Measurements from ENCODE around the gene RNF207. TPM values are rescaled to one million over a fixed set of nuclear protein-coding genes. Genes with fewer than 3 reads are reported as not detected.

RNF207 gene
- total RNA-seq, 1 experiment from 2014 or later: 115 TPM

DNA sequence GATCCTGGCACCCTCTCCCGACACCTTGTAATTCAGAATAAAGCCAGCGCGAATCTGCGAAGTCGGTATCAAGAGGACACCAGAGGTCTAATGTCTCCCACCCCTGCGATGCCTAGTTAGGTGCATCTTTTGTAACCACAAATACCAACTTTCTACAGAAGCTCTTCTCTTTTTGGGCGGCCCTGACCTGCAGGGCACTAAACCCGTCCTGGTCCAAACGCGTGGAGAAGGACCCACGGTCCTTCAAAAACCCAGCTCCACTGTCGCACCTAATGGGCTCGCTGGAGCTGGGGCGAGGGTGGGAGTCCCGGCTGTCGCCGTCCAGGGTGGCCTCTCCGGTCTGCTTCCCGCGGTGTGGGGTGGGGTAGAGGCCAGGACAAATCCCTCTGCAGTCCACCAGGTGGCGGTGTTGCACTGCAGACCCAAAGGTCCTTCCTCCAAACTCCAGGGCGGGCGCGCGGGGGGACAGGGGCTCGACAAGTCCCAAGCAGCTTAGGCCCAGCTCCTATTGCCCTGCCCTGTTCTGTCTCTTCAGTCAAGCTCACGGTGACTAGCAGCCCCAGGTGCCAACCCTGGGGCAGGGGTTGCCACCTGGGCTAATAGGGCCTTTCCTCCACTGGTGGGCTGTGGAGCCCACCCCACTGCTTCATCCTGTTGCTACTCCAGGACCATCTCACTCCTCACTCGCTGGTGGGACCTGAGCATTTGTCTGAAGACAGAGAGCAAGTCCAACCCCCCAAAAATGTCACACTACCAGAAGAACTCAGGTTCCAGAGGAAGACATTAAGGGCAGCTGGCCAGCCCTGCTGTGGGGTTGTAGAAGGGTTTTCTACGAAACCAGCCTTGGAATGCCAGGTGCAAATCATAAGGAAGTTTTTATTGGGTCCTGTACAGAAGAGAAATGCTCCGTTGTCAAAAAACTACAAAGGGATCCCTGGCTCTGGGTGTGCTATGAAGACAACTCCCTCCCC is 40.9 kb downstream of the RNF207 start:
- no peaks in the 10 kb centered on the region for H3K36me3 ChIP-seq (ENCODE audit: control insufficient read depth, insufficient read depth, low read length)
- no peaks in the 10 kb centered on the region for H3K9me3 ChIP-seq (ENCODE audit: control insufficient read depth, insufficient read depth, low read depth, low read length)
- BruUV-seq (replicated peaks): no TSS peak
- in situ Hi-C loops (cut with HindIII; ENCODE audit: low pct_unique_long_range_greater_than_20kb, low sequenced_read_pairs) (no loop called here), intact Hi-C loops (cut with micrococcal nuclease; ENCODE audit: unreplicated experiment) (loop anchor here (1.0 to 5.0 kb wide), 3 partner anchors 97 to 231 kb away; no protein-coding TSS in a partner anchor)
- peak; percentile 51 for DNase-seq (ENCODE audit: low read depth, low spot score)
- no peaks in the 10 kb centered on the region; the same call in 1 of the 2 replicates for H3K27me3 ChIP-seq (ENCODE audit: control insufficient read depth, insufficient read depth, low read length)
- CTCF ChIA-PET: interaction anchor here (0.6 to 3.3 kb wide), 12 partner anchors 9 to 276 kb away, joined by 3 to 29 read pairs (median 4); no protein-coding TSS in a partner anchor
- POLR2A ChIA-PET: interaction anchor here (0.6 kb wide), 2 partner anchors 42 to 687 kb away, joined by 3 read pairs; no protein-coding TSS in a partner anchor
- peak overlapping the region; percentile 48 to 64 for H3K4me3 ChIP-seq (ENCODE audit: low read depth in 2 of 2, low read length in 2 of 2)
- TF ChIP-seq TCF7L2 (IDR thresholded peaks at IDR 0.05; ENCODE audit: low read depth, low read length) (no peak), SIN3A (IDR thresholded peaks at IDR 0.05; ENCODE audit: borderline replicate concordance, insufficient read depth, low read depth, low read length) (no peak)
- TF ChIP-seq, protein P1, sequence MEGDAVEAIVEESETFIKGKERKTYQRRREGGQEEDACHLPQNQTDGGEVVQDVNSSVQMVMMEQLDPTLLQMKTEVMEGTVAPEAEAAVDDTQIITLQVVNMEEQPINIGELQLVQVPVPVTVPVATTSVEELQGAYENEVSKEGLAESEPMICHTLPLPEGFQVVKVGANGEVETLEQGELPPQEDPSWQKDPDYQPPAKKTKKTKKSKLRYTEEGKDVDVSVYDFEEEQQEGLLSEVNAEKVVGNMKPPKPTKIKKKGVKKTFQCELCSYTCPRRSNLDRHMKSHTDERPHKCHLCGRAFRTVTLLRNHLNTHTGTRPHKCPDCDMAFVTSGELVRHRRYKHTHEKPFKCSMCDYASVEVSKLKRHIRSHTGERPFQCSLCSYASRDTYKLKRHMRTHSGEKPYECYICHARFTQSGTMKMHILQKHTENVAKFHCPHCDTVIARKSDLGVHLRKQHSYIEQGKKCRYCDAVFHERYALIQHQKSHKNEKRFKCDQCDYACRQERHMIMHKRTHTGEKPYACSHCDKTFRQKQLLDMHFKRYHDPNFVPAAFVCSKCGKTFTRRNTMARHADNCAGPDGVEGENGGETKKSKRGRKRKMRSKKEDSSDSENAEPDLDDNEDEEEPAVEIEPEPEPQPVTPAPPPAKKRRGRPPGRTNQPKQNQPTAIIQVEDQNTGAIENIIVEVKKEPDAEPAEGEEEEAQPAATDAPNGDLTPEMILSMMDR (IDR thresholded peaks at IDR 0.05): peak; percentile 94
- TF ChIP-seq, protein P2, sequence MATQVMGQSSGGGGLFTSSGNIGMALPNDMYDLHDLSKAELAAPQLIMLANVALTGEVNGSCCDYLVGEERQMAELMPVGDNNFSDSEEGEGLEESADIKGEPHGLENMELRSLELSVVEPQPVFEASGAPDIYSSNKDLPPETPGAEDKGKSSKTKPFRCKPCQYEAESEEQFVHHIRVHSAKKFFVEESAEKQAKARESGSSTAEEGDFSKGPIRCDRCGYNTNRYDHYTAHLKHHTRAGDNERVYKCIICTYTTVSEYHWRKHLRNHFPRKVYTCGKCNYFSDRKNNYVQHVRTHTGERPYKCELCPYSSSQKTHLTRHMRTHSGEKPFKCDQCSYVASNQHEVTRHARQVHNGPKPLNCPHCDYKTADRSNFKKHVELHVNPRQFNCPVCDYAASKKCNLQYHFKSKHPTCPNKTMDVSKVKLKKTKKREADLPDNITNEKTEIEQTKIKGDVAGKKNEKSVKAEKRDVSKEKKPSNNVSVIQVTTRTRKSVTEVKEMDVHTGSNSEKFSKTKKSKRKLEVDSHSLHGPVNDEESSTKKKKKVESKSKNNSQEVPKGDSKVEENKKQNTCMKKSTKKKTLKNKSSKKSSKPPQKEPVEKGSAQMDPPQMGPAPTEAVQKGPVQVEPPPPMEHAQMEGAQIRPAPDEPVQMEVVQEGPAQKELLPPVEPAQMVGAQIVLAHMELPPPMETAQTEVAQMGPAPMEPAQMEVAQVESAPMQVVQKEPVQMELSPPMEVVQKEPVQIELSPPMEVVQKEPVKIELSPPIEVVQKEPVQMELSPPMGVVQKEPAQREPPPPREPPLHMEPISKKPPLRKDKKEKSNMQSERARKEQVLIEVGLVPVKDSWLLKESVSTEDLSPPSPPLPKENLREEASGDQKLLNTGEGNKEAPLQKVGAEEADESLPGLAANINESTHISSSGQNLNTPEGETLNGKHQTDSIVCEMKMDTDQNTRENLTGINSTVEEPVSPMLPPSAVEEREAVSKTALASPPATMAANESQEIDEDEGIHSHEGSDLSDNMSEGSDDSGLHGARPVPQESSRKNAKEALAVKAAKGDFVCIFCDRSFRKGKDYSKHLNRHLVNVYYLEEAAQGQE (IDR thresholded peaks at IDR 0.05; ENCODE audit: insufficient read depth in 1 of 2, low read depth in 2 of 2, low read length in 1 of 2): peak in 1 of 2 experiments; percentile 77; a peak in 1 of 4 replicates
- no peak overlapping the region for H3K27ac ChIP-seq (ENCODE audit: low read length)
- ATAC-seq: peak; percentile 51
- H3K4me1 ChIP-seq (ENCODE audit: control insufficient read depth, insufficient read depth, low read length): peaks cover 10% of the 10 kb centered on the region

GRCh38 chr1:6247651-6248050 is 41.7 kb downstream of the RNF207 start:
- in situ Hi-C loops (cut with HindIII; ENCODE audit: low pct_unique_long_range_greater_than_20kb, low sequenced_read_pairs): no loop called here
- H3K4me1 ChIP-seq (ENCODE audit: control insufficient read depth, insufficient read depth, low read length): peaks cover 10% of the 10 kb centered on the region

More at GRCh38 chr1:6247651-6248050, 41.7 kb downstream of the RNF207 start:
- BruUV-seq (replicated peaks): no TSS peak
- Histone ChIP-seq H3K36me3 (ENCODE audit: control insufficient read depth, insufficient read depth, low read length) (no peaks in the 10 kb centered on the region), H3K27me3 (ENCODE audit: control insufficient read depth, insufficient read depth, low read length) (no peaks in the 10 kb centered on the region; the same call in 1 of the 2 replicates), H3K27ac (ENCODE audit: low read length) (no peak overlapping the region), H3K4me3 (ENCODE audit: low read depth in 2 of 2, low read length in 2 of 2) (no peak overlapping the region), H3K9me3 (ENCODE audit: control insufficient read depth, insufficient read depth, low read depth, low read length) (no peaks in the 10 kb centered on the region)
- TF ChIP-seq, protein P2 (IDR thresholded peaks at IDR 0.05; ENCODE audit: insufficient read depth in 1 of 2, low read depth in 2 of 2, low read length in 1 of 2): no peak
- TF ChIP-seq, protein P1 (IDR thresholded peaks at IDR 0.05): no peak
- no peak for TF ChIP-seq SIN3A (IDR thresholded peaks at IDR 0.05; ENCODE audit: borderline replicate concordance, insufficient read depth, low read depth, low read length)
- no peak for TF ChIP-seq TCF7L2 (IDR thresholded peaks at IDR 0.05; ENCODE audit: low read depth, low read length)
- no peak for TF ChIP-seq POLR2AphosphoS5 (IDR thresholded peaks at IDR 0.05; ENCODE audit: low read depth, low read length)
- ChIA-PET CTCF (interaction anchor here (0.7 to 3.3 kb wide), 5 partner anchors 9 to 190 kb away, joined by 3 to 29 read pairs (median 4); no protein-coding TSS in a partner anchor), POLR2A (no interaction called here)
- no peak for DNase-seq (ENCODE audit: low read depth, low spot score)
- intact Hi-C loops (cut with micrococcal nuclease; ENCODE audit: unreplicated experiment): loop anchor here (1.0 to 5.0 kb wide), 3 partner anchors 96 to 230 kb away; no protein-coding TSS in a partner anchor
- ATAC-seq: no peak

All from Panc1 (cell line).